NCI-H1417 treated with DMSO at 0.1 percent for 48 hours (cell line): ENCODE results near the gene PHF20.
"Not testable (repeated sequence)": the region's sequence is repeated elsewhere in the genome, so short reads cannot be mapped to it uniquely, and the experiment has no call there.

Experiments used
- DNase-seq: peaks from one replicate; lab custom pipeline; 2025; lab: John Stamatoyannopoulos, UW

PHF20 gene

DNA sequence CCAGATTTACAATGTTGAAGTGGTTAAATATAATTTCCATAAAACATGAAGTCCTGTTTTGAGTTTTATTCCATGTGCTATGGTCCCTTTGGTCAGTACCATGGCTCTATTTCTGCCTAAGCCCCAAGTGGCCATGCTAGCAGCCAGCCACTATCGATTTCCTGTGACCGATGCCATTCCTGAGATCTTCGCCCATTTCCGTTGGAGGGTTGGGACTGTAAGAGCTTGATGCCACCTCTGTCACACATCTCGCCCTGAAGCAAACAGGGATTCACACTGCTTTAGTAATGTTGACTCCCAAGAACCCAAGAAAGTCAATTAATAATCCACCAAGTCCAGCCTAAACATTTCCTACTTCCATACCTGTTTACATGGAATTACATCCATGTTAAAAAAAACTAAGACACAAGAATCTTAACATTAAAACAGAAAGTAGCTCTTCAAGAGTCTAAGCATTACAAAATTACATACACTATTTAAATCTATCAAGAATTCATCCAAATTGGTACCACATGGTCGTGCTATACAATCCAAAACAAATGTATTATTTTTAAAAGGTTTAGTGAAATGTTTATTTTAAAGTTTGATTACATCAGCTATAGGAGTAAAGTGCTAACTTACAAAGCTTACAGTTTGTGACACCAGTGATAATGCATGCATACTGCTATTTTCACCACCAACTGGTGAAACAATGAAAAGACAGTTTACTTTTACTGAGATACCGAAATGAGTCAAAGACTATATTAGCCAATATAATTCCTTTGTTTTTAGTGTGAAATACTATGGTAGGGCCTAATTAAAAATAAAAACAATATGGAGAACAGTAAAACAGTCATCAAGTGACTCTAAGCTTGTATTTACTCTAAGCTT is 32.3 kb upstream of the PHF20 start:
- DNase-seq, result no peak

DNA sequence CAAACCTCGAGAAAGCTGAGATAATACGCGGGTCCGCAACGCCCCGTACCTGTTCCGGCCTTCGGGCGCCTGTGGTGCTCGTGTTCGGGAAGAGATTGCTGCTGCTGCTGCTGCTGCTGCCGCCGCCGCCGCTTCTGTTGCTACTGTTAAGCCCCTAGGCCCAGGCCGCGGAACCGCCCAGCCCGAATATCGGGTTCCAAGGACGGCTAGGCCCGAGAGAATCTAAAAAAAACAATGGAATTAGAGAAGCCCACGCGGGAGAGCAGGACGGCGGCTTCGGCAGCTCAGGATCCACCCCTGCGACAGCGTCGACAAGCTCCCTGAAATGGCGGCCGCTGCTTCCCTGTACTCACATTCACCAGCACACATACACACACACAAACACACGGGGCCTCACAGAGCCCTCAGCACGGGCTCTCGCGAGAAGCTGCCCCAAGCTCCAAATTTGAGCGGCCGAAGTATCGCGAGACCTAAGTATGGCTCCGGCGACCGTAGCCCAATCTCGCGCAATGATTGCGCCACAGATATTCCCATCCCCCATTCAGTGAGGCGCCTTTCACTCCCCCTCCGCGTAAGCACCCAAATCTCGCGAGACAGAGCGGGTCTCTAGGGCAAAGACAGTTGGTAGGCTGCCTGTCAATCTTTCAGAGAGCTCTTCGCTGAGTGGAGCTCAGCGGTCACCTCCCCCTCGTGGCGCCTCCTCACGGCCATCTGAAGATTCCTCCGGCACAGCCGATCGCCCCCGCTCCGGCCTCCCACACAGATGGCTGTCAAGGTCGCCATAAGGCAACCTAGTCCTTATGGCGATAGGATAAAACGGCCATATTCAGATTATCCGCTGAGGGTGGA is 29.7 kb upstream of the PHF20 start, which contains the start of gene RBM39:
TSS of gene RBM39 (minus strand) at position 369 of the 849 bp plus-strand sequence. CDS start 1,386 bp downstream, outside the sequence.
- DNase-seq, result peak; percentile 100

DNA sequence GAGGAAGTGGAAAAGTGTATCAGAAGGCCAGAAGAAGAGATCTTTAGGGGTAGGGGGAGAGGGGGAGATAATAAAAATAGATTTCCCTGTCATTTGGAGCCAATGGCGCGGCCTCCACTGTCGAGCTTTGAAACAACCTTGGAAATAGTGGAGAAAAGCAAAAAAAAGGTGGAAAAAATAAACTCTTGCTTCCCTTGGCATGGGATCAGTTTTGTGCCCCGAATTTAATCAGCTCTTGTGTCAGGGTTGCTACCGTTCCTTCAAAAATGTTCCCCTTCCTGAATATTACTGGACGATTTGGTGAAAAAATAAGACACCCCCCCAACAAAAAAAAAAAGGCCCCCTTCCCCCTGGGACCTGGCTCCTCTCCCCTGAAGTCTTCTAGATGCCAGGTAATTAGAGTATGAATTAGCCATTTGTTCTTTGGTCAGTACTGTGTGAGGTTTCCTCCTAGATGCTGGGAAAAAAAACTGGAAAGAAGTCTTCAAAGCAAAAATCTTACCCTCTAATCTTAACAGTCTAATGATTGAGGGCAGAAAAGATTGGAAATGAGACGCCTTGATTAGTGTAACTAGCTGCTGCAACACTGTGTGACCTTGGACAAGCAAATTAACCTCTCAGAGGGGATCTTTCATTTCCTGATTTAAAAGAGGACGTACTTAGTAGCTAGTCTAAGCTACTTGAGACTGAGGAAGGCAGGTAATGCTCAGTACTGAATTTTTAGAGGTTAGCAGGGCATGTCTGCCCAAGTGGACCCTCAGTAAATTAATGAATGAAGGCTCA is 28.9 kb upstream of the PHF20 start:
- no peak for DNase-seq

DNA sequence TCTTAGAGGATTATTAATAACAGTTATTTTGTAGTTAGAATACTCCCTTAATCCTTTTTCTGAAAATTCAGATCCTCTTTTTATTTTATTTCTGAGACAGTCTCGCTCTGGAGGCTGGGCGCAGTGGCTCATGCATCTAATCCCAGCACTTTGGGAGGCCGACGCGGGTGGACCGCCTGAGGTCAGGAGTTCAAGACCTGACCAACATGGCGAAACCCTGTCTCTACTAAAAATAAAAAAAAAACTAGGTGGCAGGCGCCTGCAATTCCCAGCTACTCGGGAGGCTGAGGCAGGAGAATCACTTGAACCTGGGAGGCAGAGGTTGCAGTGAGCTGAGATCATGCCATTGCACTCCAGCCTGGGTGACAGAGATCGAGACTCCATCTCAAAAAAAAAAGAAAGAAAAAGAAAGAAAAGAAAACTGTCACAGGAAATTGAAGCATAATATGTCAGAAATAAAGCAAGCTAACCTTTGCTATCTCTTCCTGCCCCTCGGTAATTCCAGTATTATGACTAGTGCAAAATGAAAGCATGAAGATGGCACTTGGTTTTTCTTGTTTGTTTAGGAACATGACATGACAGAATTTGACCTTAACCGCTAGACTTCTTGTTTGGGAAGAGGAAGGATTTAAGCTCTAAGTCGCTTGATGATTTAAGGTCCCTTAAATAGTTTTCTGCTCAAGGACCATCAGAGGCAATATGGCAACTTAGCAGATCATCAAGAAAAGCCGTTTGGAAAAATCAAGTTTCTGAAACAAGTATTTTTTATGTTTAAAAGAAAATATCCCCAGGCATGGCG is 27.9 kb upstream of the PHF20 start:
- no peak for DNase-seq

DNA sequence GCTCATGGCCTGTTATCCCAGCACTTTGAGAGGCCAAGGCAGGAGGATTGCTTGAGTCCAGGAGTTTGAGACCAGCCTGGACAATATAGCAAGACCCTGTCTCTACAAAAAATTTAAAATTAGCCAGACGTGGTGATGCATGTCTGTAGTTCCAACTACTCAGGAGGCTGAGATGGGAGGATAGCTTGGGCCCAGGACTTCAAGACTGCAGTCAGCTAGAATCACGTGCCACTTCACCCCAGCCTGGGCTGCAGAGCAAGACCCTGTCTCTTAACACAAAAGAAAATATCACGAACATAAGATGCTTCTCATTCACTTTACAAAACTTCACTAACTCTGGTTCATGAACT is 27.3 kb upstream of the PHF20 start:
- DNase-seq, result not testable (repeated sequence)

DNA sequence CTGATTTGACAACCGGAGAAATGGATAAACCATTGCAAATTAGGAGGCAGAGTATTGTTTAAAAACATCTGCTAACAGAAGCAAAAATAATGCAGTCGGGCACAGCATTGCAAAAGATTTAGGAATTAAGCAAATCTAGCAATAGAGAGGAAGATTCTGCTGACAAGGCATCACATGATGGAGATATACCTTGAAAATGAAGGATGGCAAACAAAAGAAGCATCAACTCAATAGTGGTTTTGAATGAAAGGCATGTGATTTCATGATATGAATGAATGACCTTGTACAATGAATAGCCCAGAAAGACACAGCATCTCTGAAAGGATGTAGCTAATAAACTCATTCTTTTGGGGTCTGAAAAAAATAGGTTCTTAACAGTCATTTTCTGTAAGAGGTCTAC is 21.2 kb upstream of the PHF20 start:
- no peak for DNase-seq

DNA sequence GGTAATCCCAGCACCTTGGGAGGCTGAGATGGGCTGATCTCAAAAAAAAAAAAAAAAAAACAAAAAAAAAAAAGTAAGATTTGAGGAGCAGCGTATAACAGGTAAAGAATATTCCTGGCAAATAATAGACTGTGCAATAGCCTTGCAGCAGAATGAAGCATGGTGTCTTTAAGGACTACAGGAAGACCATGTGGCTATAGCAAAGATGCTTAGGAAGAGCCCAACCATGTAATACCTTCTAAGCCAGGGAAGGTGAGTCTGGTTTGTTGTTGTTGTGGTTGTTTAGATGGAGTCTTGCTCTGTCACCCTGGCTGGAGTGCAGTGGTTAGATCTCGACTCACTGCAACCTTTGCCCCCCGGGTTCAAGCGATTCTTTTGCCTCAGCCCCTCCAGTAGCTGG is 15.4 kb upstream of the PHF20 start:
- no peak for DNase-seq

DNA sequence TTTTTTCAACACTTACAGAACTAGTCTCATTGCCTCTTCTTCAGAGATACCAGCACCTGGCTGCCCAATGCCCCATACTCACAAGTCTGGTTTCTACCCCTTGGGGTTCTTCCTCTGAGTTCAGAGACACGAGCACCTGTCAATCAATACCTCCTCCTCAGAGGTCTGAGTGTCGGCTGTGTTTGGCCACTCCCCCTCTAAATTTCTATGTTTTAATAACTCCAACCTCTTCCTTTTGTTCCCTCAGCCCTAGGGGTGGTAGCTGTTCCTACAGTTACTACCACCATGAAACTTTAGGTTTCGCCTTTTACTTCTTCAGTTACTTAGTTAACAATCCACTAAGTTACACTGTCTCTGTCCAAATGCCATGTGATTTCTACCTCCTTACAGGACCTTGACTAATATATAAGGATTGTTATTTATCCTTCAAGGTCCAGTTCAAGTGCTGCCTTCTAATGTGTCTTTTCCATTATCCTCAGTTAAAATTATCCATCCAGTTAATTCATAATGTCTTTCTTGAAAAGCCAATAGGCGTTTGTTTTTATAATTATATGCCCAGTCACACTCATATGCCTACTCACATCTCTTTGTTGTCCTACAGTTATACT is 14.6 kb upstream of the PHF20 start:
- no peak for DNase-seq

DNA sequence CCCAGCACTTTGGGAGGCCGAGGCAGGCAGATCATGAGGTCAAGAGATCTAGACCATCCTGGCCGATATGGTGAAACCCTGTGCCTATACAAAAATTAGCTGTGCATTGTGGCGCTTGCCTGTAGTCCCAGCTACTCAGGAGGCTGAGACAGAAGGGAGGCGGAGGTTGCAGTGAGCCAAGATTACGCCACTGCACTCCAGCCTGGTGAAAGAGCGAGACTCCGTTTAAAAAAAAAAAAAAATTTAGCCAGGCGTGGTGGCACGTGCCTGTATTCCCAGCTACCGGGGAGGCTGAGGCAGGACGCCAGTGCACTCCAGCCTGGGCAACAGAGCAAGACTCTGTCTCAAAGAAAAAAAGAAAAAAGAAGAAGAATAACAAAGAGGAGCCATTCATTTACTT is 10.3 kb upstream of the PHF20 start:
- not testable (repeated sequence) for DNase-seq

DNA sequence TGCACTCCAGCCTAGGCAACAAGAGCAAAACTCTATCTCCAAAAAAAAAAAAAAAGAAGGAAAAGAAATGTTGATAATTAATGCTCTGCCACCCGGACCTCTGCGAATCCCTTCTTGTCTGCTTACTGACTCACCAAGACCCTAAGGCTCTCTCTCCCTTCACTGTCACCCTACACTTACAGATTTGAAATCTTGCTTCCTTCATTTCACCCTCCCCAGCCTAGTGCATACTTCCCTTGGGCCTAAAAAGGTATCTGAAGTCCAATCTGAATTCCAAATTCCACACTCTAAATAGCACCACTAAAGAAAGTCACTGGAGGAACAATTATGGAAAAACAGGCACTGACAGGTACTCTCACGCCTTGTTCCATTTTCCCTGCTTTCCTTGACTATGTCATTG is 9.4 kb upstream of the PHF20 start:
- no peak for DNase-seq

DNA sequence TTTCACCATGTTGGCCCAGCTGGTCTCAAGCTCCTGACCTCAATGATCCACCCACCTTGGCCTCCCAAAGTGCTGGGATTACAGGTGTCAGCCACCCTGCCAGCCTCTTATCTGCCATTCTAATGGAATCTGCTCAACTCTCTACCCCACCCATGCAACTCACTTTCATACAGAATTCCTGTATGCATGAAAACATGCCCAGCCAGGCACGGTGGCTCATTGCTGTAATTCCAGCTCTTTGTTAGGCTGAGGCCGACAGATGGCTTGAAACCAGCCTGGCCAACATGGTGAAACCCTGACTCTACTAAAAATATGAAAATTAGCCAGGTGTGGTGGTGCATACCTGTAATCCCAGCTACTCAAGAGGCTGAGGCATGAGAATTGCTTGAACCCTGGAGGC is 6.9 kb upstream of the PHF20 start:
- DNase-seq, result not testable (repeated sequence)

DNA sequence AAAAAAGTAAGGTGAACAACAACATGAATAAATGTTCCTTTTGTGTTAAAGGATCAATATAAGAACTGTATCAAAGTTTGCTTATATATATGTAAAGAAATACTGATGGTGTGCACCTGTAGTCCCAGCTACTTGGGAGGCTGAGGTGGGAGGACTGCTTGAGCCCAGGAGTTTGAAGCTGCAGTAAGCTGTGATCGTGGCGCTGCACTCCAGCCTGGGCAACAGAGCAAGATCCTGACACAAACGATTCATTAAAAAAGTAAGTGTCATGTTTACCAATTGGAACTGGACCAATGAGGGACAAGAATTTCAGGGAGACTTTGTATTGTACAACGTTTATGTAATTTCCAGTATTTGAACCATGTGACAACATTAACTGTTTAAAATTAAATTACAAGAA is 5.0 kb upstream of the PHF20 start:
- DNase-seq, result no peak

DNA sequence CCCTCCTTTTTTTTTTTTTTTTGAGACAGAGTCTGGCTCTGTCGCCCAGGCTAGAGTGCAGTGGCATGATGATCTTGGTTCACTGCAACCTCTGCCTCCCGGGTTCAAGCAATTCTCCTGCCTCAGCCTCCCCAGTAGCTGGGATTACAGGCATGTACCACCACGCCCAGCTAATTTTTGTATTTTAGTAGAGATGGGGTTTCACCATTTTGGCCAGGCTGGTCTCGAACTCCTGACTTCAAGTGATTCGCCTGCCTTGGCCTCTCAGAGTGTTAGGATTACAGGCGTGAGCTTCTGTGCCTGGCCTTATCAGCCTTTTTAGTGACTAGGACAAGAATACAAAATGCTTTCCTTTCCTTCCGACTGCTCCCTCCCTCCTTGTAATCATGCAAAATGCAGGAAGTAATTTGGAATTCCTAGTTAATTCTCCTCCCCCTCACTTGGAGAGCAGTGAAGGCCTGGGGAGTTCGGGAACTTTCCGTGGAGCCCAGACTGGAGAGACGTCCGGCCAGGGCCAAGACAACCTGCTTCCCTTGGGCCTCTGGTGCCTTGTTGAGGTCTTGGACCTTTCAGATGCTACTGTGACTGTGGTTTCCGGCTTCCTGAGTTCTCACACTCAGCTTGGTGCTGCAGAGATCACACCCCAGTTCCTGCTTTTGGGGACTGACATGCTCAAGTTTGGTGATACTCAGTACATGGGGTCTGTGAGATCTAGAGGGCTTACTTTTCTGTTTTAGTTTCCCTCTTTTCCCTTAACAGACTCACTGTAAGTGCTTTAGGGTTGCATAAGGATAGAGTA is 3.9 kb upstream of the PHF20 start:
- no peak for DNase-seq

DNA sequence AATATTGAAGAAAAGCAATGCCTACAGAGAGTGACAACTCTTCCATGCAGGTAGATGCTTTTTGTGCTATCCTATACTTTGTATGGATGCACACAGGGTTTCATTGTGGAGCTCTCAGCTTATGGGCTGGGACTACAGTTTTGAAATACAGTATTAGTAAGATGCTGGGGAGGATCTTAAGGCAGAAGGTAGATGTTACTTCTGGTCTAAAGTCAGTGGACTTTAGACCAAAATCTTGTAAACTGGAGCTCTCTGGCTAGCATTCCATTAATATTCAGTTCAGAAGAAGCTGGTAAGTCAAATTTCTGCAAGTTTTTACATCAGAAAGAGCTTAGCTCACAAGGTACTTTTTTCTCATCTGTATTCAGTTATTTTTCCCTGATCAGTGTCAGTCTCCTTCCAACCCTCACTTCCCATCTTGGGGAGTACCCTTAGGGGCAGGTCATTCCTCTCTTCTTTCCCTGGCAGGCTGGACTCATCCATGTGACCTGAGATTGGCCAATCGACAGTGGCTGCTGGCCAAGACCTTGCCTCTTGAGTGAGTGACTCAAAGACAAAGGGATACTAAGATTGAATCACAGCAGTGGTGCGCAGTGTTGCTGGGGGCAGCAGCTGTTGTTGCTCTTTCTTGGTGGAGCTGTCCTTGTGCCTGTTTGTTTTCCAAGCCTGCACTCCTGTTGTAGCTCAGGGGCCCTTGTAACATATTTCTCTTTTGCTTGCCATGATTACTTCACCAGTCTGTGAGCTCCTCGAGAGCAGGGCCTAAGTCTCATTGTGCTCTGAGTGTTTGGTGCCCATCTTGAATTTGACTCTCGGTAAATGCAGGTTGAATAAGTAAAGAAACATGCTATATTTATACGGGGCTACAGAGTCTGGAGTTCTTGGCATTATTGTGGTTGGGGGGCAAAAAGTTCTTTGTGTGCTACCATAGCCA is 2.8 kb upstream of the PHF20 start:
- DNase-seq, result no peak

DNA sequence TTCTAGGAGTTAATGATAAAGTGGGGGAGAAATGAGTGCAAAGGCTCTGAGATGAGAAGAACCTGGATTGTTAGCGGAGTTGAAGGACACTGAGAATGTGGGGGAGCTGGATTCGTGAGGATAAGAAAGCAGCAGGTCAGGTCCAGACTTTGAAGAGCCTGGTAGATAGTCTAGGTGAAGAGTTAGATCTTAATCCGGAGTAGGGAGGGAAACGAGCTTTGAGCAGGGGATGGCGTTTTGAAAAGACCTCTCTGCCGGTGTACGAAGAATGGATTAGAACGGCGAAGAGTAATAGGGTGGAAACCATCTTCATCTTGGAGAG is 487 bp upstream of the PHF20 start:
- DNase-seq, result no peak

DNA sequence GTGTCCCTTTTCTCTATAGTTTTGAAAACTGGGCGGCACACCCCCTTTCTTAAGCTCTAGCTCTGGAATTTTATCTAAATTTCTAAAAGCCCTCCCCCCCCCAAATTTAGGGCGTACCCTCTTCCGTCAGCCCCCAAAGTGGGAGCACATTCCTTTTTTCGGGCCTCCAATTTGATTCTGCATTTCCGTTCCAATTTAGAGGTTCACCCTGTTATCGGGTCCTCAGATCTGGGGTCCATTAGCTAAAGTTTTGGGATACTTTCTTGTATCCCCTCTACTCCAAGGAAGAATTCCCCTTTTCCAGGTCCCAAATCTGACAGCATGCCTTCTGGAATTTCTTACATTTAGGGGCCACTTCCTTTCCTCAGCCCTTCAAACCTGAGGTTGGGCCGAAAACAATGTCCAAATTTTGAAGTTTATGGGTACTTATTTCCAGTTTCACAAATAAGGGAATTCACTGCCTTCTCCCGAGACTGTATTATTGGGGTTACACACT is 796 bp downstream of the PHF20 start:
- no peak for DNase-seq

DNA sequence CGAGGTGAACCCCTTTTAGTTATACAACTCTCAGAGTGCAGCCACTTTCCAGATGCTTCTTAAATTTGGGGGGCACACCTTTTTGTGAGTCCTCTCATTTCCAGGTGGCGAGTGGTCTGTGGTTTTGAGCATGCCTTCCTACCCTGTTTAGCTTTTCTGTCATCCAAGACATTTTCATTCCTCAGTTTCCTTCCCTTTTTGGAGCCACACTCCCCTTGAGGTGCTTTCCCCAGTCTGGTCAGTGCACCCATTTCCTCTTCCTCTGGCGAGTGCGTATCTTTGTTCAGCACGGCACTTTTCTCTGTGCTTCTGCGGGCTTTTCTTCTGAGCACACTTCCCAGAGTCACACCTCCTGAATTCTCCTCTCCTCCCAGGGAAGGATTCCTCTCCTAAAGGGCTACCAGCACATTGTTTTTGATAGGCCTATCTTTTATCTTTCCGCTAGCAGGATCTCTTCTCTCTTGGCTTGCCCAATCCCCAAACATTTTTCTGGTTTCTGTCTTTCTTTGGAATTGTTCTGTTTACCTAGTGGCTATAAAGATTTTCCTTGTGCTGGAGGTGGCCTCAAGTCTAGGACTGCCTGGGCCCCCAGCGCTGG is 1.4 kb downstream of the PHF20 start:
- no peak for DNase-seq

DNA sequence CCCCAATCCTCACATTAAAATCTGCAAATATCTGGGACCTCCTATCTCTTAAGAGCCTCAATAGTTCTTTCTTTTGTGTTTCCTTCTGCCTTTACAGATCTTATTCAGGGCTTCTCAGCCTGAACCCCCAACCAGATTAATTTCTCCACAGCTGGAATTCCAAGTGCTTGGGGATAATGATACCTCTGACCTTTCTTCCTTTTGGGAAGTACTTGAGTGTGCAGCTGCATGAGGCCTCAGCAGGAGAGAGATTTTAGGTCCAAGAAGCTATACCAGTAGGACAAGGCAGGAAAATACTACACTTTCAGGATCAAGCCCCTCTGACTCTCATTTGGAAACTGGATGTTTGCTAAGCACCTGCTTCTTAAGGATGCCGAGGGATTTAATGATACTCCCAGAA is 2.6 kb downstream of the PHF20 start:
- DNase-seq, result no peak
